Osteocyte (in vitro differentiated cells): ENCODE data around the gene ACKR3. TPM values are rescaled to one million over a fixed set of nuclear protein-coding genes. Genes with fewer than 3 reads are reported as not detected.

Source experiments
- DNase-seq: peaks from one replicate; pipeline ENCODE4 v3.0.0; 2021; ENCODE audit warnings: mixed read lengths; ENCODE audit not compliant: unreplicated experiment; ENCODE audit errors: extremely low spot score
- H3K27ac Mint-ChIP-seq: one replicate; pipeline ENCODE4 v1.8.0; 2021; ENCODE audit warnings: mild to moderate bottlenecking, mixed read lengths; ENCODE audit not compliant: unreplicated experiment
- H3K27me3 Mint-ChIP-seq: one replicate; pipeline ENCODE4 v1.8.0; 2021; ENCODE audit warnings: mixed read lengths; ENCODE audit not compliant: unreplicated experiment
- H3K36me3 Mint-ChIP-seq: one replicate; pipeline ENCODE4 v1.8.0; 2021; ENCODE audit warnings: mixed read lengths; ENCODE audit not compliant: unreplicated experiment
- H3K4me1 Mint-ChIP-seq: one replicate; pipeline ENCODE4 v1.8.0; 2021; ENCODE audit warnings: mixed read lengths; ENCODE audit not compliant: unreplicated experiment
- H3K4me3 Mint-ChIP-seq: one replicate; pipeline ENCODE4 v1.8.0; 2021; ENCODE audit warnings: mild to moderate bottlenecking, moderate library complexity, mixed read lengths; ENCODE audit not compliant: unreplicated experiment
- H3K9me3 Mint-ChIP-seq: one replicate; pipeline ENCODE4 v1.8.0; 2021; ENCODE audit warnings: mixed read lengths; ENCODE audit not compliant: unreplicated experiment
- CTCF ChIP-seq: fragments of 200-600 bp; sonication (generic); IDR thresholded peaks from 2 replicates; pipeline ENCODE4 v1.5.0; 2021; ENCODE audit warnings: antibody characterized with exemption, mild to moderate bottlenecking, moderate library complexity
- total RNA-seq: library from RNA; stranded (reverse); gene quantifications from 2 replicates; pipeline ENCODE4 v1.2.1, GENCODE V29; 2021

The ACKR3 gene
- total RNA-seq, 1 donor from 2014 or later: 36.9 TPM

DNA sequence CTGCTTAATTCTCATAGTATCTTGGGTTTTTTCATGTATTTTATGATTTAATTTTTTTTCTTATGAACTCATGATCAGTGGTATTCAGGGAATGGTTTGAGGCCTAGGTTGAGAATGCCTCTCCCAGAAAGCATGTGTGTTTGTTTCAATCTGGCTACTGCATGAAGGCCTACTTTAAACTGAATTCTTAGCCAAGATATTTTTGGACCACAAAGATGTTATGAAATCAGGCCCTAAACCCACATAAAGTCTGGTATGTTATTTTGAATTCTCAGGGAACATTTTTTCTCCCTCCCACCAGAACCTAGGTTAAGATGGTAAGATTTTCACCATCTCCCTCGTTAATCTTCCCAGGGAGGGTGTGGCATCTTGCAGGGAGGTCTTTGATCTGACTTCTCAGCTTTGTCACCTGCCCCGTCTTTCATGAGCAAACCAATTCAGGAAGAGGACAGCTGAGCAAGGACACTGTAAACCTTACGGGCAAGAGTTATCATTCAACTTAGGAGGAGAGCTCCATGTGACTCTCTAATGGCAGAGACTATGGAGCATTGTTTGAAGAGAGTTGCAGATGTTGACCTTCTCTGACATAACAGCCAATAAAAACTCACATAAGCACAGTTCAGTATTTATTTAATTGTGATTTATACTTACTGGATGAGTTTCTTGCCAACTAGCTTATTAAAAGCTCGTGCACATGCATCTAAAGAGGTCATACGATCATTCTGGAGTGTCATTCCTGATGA lies 21.3 kb upstream of the ACKR3 start:
- Mint-ChIP-seq H3K36me3 (peaks cover 4% of the 10 kb centered on the region), H3K9me3 (peaks cover 9% of the 10 kb centered on the region), H3K4me1 (no peaks in the 10 kb centered on the region), H3K27ac (no peak overlapping the region), H3K27me3 (peaks cover 4% of the 10 kb centered on the region), H3K4me3 (no peak overlapping the region)
- TF ChIP-seq CTCF: no peak
- DNase-seq: no peak

GRCh38 chr2:236549165-236549564 lies 20.5 kb upstream of the ACKR3 start:
- no peak for TF ChIP-seq CTCF
- DNase-seq: no peak
- peaks cover 5% of the 10 kb centered on the region for H3K4me1 Mint-ChIP-seq
- H3K27ac Mint-ChIP-seq: no peak overlapping the region
- peaks cover 4% of the 10 kb centered on the region for H3K36me3 Mint-ChIP-seq
- H3K9me3 Mint-ChIP-seq: peaks cover 14% of the 10 kb centered on the region
- peaks cover 4% of the 10 kb centered on the region for H3K27me3 Mint-ChIP-seq
- no peak overlapping the region for H3K4me3 Mint-ChIP-seq

GRCh38 chr2:236550290-236550689 lies 19.3 kb upstream of the ACKR3 start:
- Mint-ChIP-seq H3K27ac (no peak overlapping the region), H3K27me3 (peaks cover 7% of the 10 kb centered on the region), H3K4me3 (no peak overlapping the region), H3K4me1 (peaks cover 5% of the 10 kb centered on the region), H3K36me3 (peaks cover 4% of the 10 kb centered on the region), H3K9me3 (peaks cover 22% of the 10 kb centered on the region)
- no peak for DNase-seq
- no peak for TF ChIP-seq CTCF

DNA sequence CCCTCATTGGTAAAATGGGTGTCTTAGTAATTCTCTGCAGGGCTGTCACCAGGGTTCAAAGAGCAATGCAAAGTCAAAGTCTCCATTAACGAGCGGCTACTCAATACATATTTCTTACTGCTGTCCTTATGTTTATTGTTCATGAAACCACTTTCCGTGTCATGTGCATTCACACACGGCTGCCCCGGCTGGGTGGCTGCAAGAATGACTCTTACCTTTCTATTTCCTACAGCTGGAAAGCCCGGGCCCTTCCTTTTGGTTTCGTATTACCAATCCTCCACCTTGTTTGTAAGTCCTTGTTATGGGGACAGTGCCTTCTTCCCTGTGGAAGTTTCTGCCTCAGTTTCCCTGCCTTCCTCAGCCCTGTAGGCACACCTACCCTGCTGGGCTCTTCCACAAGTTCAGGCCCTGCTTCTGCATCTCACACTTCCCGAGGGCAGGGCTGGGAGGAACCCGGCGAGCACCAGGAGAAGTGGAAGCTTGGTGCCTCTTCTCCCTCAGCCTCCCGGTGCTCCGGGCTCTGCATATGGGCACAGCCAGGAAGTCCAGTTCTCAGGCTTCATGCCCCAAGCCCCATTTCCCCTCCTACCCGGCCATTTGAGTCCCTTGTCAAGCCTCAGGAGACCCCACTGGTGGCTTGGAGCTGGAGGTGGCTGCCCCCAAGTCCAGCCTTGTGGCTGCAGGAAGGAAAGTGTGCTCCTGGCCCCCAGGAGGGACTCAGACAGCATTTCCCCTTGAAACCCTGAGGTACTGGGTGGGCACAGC lies 18.7 kb upstream of the ACKR3 start:
- H3K4me1 Mint-ChIP-seq: peaks cover 5% of the 10 kb centered on the region

More for the DNA sequence above, 18.7 kb upstream of the ACKR3 start:
- DNase-seq: no peak
- peaks cover 4% of the 10 kb centered on the region for H3K36me3 Mint-ChIP-seq
- peaks cover 22% of the 10 kb centered on the region for H3K9me3 Mint-ChIP-seq
- TF ChIP-seq CTCF: no peak
- H3K4me3 Mint-ChIP-seq: no peak overlapping the region
- no peak overlapping the region for H3K27ac Mint-ChIP-seq
- peaks cover 8% of the 10 kb centered on the region for H3K27me3 Mint-ChIP-seq
